ENCODE results near the gene VAC14. TPM values are rescaled to one million over a fixed set of nuclear protein-coding genes. Genes with fewer than 3 reads are reported as not detected.

Gene VAC14
- polyA plus RNA-seq, 10 donors = 20.1 to 30.6 (median 23.4) TPM

- no peak for DNase-seq
Observed at GRCh38 chr16:70766176-70766575, 34.8 kb downstream of the VAC14 start.

GRCh38 chr16:70765491-70765890 lies 35.5 kb downstream of the VAC14 start:
- no peak for DNase-seq

DNA sequence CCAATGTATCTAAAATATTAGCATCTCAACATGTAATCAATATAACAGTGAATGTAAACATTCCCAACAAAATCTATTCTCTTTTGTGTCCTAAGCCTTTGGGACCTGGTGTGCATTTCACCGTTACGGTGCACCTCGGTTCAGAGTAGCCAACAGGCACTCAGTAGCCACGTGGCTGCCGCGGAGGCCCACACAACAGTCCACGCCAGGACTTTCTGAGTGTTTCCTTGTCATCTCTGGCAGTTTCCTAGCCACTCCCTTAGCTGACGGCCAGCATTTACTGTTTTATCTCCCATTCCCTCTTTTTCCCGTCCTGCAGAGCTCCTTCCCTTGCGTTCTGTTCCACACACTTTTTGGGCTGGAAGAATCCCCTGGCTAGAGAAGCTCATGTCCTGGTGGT lies 36.3 kb downstream of the VAC14 start:
- no peak for DNase-seq

DNA sequence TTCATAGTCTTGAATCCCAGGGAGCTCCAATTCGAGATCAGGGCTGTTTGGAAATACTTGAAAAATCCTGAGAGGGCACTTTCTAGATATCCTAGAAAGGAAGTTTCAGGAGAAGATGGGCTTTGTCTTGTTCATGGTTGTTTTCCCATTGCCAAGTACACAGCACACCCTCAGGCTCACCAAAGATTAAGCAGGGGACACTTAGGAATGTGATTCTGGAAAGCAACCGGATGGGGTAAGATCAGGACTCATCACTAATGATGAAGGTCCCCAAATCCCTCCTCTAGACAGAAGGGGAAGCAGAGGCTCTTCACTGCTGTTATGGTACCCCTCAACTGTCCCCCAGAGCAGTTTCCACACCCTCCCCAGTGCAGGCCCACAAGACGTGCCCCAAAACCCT lies 40.7 kb downstream of the VAC14 start:
- no peak for DNase-seq

DNA sequence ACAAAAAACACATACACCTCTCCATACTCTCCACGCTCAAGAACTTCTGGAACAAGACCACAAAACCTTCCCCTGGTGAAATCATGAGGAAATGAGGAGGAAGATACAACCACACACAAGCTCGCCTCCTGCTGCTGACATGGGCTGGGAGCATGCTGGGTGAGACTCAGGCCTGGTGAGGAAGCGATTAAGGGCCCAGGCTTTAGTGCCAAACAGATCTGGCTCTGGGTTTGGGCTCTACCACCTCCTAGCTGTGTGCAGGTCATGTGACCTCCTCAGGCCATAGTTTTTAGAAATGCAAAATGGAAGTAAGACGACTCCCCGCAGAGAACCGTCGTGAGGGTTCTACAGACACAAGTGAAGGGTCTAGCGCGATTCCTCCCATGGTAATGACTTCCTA lies 41.3 kb downstream of the VAC14 start:
- no peak for DNase-seq

GRCh38 chr16:70758786-70759185 lies 42.2 kb downstream of the VAC14 start:
- no peak for DNase-seq

GRCh38 chr16:70757183-70757582 lies 43.8 kb downstream of the VAC14 start:
- no peak for DNase-seq

DNA sequence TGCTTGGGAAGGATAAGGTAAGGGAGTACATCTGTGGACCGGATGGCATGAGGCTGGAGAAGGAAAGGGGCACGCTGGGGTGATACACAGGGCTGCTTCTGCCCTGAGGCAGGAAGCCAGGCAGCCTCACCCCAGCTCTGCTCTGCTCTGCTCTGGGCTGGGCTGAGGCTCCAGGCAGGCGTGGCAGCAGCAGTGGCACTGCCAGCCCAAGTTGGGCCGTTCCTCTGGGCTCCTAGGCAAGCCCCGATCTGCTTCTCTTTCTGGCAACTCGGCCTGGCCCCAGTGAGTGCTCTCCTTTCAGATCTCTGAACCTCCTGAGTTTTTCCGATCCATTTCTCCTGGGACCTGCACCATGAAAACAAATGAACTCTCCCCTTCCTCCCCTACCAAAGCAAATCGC lies 44.9 kb downstream of the VAC14 start:
- DNase-seq = no peak

DNA sequence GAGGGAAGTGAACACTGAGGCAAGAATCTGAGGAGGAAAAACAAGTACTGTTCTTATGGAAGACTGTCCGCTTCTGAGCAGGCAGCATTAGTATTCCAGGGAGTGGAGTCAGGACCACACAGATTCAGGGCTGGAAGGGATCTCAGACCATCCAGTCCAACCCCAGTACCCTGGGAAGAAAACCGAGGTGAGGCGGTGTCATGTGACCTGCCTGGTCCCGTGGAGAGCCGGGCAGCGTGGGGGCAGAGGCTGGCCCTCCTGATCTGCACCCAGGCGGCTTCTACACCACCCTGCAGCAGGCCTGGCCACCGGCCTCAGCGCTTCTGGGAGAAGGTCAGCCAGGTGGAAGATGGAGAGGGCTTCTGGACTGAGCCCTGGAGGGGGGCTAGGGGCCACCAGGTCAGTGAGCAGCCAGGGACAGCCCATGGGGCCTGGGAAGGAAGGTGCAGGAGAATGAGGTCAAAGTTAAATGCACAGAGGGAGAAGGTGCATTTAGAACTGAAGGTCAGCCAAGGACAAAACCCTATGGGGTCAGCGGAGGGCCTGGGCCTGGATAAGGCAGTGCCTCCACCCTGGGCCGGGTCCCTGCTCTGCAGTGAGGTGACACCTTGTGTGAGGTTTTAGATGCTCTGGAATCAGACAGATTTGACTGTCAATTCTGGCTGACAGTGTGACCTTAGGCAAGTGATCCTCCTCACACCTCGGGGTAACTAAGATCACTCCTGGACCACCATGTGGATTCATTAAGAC lies 45.9 kb downstream of the VAC14 start:
- DNase-seq = no peak

DNA sequence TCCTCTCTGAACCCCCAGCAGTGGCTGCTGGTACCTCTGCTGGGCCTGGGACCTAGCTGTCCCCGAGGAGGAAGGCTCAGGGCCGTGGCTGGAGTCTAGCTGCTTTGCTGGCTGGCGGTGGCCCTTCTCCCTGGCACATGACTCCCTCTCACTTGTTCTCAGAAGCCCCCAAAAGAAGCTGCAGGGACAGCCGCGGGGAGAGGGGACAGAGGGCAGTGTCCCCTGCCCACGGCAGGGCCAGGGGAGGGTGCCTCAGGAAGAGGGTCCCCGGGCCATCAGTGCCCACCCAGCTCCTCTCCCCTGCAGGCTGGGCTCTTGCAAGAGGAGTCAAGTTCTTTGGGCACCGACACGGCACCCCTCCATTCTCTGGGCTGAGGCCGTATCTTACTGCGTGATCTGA lies 46.6 kb downstream of the VAC14 start:
- DNase-seq = no peak

DNA sequence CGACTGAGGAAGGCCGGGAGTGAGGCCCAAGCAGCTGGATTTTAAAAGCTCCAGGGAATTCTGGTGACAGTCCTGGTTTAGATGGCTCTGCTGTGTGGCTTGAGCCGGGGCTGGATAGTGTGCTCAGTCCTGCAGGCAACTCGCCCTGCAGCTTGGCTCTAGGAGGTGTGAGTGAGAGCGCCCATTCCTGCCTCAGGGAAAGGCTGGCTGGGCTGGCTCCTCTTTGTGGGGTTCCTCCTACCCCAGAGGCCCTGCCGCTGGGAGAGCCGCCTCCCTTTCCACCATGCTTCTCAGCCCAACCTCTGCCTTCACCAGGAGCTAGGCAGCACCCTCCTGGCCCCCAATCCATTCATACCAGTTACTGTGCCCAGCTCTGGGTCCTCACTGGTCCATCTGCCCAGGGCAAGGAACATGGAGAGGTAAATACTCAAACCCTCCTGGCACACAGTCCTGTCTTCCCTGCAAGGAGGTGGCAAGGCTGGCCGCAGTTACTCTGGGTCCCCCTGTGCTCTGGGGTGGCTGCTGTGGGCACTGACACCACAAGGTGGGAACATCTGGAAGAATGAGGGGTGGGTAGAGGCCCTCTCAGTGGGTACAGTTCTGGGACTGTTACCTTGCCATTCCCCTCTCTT lies 47.1 kb downstream of the VAC14 start:
- DNase-seq = no peak

GRCh38 chr16:70753228-70753627 lies 47.7 kb downstream of the VAC14 start:
- DNase-seq = no peak

GRCh38 chr16:70752426-70752825 lies 48.5 kb downstream of the VAC14 start:
- no peak for DNase-seq

DNA sequence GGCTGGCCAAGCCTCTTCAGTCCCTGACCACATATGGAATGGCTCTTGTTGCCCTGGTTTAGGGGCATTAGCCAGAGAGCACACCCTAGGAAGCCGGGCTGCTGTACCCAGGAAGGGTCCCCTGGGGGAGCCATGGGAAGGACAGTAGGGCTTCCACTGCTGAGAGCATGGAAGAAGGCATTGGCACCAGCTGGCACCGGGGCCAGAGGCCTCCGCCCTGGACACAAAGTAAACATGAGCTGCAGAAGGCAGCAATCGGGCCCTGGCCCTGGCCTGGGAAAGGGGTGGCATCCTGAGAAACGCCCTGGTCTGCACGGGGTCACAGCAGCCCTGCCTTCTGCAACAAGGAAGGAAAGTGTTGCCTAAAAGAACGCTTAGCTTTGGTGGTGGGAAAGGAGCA lies 49.4 kb downstream of the VAC14 start:
- DNase-seq = no peak

- DNase-seq = peak in 2 of 3 donors; percentile 59 to 76
Observed at GRCh38 chr16:70750893-70751467, 50.0 kb downstream of the VAC14 start.

DNA sequence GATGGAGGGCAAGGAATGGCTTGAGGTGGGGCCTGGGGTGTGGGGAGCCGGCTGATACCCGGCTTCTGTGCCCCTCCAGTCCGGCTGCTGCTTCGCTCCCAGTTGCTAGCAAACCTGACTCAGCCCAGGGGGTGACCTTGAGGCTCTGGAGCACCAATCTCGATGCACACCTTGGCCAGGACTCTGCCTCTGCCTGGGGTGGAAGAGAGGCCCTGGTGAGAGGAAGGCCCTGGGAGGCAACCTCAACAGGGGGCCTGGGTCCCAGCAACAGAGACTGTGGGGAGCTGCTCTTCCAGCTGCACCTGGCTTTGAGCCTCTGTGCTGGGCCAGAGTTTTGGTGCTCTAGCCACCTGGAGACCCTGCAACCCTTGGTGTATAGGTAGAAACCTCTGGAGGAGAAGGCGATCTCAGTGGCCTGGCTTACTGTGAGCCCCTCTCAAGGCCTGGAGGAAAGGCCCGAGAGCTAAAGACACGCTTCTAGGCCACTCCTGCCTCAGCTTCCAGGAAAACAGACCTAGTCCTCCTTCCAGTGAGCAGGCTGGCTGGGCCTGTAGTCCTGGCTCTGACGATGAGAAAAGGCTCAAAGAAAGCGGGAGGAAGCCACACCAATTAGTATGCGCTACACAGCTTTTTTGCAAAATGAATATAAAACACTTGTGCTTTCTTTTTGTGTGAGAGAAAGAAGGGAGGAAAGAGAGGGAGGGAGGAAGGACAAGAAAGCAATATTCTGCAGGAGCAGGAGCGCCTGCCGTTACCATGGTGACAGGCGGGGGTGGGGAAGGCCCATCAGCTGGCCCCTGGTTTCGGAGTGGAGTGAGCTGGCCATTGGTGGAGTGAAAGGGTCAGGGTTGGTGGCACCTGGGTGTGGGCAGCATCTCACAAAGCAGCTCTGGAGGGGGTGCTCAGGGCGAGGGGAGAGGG lies 51.0 kb downstream of the VAC14 start:
- peak in 1 of 3 donors; percentile 41 for DNase-seq

DNA sequence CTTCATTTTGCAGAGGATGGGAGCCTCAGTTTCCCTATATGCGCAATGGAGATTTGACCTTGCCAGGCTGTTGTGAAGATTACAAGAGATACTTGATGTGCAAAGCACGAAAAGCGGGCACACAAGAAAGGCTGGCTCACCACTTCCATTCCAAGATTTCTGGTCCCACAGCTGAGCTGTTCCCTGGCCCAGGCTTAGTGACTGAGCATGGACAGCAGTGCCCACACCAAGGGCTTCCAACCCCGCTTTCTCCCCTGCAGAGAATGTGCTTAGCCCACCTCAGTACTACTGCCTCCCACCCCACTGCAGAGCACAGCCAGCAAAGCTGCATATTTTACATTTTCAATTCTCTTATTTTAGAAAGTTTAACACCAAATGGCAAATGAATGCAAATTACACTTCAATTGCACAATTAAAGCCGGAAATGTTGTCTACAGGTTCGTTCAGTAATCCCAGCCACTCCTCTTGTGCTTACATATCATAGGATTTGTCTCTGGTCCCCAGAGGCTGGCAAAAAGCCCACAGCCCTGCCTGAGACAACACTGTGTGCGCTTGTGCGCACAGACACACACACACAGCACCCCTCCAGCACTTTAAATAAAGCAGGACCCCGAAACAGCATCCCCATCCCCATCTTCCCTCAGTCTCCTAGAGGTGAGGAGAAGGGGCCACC lies 51.8 kb downstream of the VAC14 start:
- no peak for DNase-seq

GRCh38 chr16:70747703-70748631 lies 53.0 kb downstream of the VAC14 start:
- DNase-seq = no peak

GRCh38 chr16:70746708-70747424 lies 54.1 kb downstream of the VAC14 start:
- DNase-seq = peak in 1 of 3 donors; percentile 61

Data from muscle of back (tissue), 11 donors.